Stimulated activated CD4-positive, alpha-beta T cell treated with anti-CD3 and anti-CD28 coated beads, Interleukin-1b, Interleukin-23, amount 100 ng/mL, for 4 hours (primary cell): Measurements from ENCODE around the gene DAZAP1.
"Not testable (repeated sequence)": the region's sequence is repeated elsewhere in the genome, so short reads cannot be mapped to it uniquely, and the experiment has no call there.

Experiments
- DNase-seq, 2 donors: peaks; one replicate each; pipeline ENCODE4 v3.0.0-alpha.2; 2020; ENCODE audit warnings: low read depth in 2 of 2

DAZAP1 gene

GRCh38 chr19:1410136-1410786 lies 2.9 kb downstream of the DAZAP1 start:
- no peak for DNase-seq

DNA sequence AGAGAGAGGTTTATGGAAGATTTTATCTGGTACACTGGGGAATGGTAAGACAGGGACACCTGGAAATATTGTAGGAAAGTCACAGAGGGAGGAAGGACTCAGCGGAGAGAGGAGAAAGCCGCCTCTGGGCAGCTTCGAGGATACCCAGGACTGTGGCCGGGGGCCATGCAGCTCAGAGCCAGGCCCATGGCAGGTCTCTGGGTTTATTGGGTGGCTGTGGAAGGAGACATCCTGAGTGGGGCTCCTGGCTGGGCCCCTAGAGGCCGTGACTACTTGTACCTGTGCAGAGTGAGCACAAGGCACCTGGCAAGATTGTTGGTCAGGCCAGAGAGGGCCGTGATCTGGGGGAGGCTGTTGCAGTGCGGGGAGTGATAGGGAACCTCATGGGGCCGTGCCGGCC lies 3.4 kb downstream of the DAZAP1 start:
- no peak for DNase-seq

DNA sequence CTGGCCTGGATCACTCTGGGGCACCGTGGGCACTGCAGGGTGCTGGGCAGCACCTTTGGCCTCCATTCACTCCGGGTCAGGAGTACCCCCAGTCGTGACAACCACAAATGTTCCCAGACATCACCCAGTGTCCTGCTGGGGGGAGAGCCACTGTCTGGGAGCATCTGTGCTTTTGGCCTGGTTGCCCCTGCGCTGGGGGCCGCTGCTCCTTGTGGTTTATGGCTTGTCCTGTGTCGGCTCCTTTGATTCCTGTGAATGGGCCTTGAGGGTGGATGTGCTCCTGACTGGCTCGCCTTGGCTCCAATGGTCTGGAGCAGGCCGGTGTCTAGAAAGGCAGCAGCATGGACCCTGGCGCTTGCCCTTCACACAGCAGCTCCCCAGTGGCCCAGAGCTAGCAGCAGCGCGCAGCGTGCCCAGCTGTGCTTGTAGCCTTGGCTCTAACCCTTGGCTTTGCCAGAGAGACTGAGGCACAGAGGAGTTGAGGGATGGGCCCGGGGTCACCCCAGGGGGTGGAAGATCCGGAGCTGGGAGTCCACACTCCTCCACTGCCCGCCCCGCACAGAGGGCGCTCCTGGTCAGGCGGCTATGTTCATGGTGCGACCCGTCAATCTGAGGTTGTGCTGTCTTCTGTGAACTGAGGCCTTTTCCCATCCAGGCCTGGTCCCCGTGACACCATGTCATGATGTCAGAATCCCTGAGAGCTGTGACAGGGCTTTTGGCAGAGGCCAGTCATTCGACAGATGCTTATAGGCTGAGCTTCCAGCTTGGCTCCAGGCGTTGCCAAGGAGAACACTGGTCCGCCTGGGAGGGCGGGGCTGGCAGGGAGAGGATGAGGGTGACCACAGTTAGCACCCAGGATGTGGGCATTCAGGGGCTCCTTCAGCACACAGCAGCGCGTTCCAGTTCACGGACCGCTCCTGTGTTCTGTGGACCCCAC lies 4.1 kb downstream of the DAZAP1 start:
- no peak for DNase-seq

DNA sequence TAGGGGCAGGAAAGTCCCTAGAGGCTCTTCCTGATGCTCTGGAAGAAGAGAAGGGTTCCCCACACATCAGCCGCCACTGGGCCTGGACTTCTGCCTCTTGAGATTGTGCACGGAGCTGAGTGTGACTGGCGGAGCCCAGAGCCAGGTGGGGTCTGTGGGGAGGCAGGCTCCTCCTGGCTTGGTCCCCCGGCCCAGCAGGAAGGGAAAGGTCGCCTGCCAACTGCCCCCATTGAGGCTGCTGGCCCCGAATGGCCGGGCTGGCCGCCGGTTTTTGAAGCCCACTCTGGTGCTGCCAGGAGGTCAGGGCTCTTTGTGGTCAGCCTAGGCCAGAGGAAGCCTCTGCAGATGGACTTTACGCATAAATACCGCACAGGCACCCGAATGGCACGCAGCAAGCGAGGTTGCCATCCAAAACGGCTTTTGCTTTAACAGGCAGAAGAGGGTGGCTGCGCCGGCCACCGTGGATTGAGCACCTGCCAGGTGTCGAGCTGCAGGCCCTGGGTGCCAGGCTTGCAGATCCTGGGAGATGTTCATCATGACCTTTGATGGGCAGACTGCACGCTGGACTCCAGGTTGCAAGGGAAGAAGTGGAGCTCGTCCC lies 5.0 kb downstream of the DAZAP1 start:
- no peak for DNase-seq

GRCh38 chr19:1412995-1413800 lies 5.8 kb downstream of the DAZAP1 start:
- no peak for DNase-seq

GRCh38 chr19:1416014-1416841 lies 8.8 kb downstream of the DAZAP1 start:
- DNase-seq = no peak

GRCh38 chr19:1417145-1417544 lies 9.8 kb downstream of the DAZAP1 start:
- no peak for DNase-seq

- no peak for DNase-seq
Measured at GRCh38 chr19:1417681-1418495, 10.5 kb downstream of the DAZAP1 start.

DNA sequence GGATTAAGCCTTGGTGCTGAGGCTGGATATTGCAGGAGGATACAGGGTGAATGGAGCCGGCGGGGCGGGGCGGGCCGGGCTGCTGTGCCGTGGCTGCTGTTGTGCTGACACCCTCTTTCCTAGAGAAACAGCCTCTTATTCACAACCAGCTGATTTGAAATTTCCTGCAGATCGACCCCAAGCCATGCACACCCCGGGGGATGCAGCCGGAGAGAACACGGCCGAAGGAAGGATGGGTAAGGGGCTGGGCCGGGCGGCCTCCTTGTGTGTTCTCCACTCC lies 11.1 kb downstream of the DAZAP1 start:
- no peak for DNase-seq

DNA sequence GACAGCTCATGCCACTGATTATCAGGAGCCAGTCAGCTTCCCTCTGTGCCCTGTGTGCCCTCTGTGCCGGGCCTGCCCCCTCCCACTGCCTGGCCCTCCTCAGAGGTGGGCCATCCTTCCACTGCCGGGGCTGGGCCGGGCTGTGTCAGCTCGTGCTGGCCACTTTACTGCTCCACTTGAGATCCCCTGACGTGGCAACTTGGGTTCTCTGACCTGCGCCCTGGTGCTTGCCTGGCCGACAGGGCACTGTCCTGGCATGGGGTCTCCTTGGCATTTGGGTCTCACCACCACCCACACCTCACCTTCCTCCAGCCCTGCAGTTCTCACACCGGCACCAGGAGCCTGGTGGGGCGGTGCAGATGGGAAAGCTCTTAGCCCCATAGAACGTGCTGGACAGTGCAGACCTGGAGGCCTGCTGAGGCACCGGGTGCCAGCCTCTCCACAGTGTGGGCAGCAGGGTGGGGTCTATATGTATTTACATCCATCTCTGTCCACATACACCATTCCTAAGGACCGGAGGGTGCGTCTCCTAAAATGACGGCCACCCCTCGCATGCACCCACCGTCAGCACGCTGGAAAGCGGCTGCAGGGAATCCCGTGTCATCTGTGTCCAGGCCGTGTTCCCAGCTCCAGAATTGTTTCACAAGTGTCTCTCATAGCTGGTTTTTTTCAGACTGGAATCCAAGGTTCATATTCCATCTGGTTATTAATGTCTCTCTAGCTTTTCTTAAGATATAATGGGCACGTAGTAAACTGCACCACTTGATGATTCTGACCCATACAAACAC lies 11.8 kb downstream of the DAZAP1 start:
- DNase-seq = no peak

DNA sequence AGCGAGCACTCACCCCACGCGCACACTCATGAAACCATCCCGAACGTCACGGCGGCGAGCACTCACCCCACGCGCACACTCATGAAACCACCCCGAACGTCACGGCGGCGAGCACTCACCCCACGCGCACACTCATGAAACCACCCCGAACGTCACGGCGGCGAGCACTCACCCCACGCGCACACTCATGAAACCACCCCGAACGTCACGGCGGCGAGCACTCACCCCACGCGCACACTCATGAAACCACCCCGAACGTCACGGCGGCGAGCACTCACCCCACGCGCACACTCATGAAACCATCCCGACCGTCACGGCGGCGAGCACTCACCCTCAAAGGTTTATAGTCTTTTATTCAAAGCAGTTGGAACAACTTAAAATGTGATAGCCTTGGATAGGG lies 12.7 kb downstream of the DAZAP1 start:
- DNase-seq = not testable (repeated sequence)

- DNase-seq = no peak
Measured at GRCh38 chr19:1420590-1420989, 13.2 kb downstream of the DAZAP1 start.

GRCh38 chr19:1421218-1421957 lies 14.0 kb downstream of the DAZAP1 start:
- no peak for DNase-seq

- DNase-seq = no peak
Measured at GRCh38 chr19:1421958-1422305, 14.5 kb downstream of the DAZAP1 start.

- DNase-seq = no peak
Measured at GRCh38 chr19:1422360-1422759, 15.0 kb downstream of the DAZAP1 start.

DNA sequence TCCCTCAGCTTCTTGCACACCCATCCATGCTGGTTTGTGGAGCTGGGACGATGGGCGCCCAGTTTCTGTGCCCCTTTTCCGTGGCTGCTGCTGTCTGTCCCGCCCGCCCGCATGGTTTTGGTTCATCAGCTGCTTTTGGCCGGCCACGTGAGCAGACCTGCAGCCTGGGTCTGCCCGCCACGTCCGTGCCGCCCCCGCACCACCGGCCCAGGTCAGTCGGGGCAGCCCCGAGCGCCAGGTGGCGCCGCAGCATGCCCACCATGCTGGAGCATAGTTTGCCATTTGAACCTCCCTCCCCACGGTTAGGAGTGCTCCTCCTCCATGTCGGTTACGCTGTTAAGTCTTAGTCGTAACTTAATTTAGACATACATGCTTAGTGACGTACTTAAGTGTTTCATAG lies 15.6 kb downstream of the DAZAP1 start:
- DNase-seq = no peak

DNA sequence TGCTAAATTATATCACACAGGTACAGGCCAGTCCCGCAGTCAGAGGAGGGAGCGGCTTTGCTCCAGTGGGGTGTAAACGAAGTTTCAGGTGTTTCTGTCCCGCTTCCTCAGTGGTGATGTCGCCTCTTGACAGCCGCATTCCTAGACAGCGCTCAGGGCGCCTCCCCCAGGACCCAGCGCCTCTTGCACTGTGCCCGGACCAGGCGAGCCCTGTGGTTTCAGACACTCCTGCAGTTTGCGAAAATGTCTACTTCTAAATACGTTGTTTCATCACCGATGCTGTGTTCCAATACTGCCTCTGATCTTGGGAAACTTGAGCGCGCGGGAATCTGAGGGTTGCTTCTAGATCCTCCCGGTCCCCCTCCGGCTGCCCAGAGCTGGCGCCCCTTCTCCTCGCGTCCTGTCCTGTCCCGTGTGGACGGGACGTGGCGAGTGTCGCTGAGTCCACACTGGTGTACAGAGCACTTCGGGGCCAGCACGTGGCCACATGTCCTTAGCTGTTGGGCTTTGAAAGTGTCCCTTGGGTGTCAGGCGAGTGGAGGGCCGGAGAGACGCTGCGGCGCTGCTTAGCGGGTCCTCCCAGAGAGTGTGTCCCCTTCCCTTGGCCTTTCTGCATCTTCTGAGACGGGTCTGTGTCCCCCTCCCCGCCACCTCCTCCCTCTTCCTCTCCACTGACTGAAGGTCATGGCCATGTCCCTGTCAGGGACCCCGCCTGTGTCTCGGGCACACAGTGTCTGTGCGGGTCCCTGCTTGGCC lies 16.2 kb downstream of the DAZAP1 start:
- no peak for DNase-seq
